K562 (cell line): ENCODE measurements around the gene ENTREP1. TPM values are rescaled to one million over a fixed set of nuclear protein-coding genes. Genes with fewer than 3 reads are reported as not detected.

Experiments used
- ATAC-seq: fragments of 200-7000 bp; cut with Tn5 transposase; 3 replicates; pipeline ENCODE4 v1.9.1; 2020; ENCODE audit warnings: moderate library complexity
- Bru-seq: library from RNA; stranded (reverse); fragments of 400-500 nt; gene quantifications from one replicate; lab custom pipeline; 2021; lab: Mats Ljungman, UMichigan
- BruChase-seq, 2 experiments: library from RNA; stranded (reverse); fragments of 400-500 nt; gene quantifications; one replicate each; lab custom pipeline; 2021; lab: Mats Ljungman, UMichigan
- BruUV-seq: library from RNA; stranded (reverse); fragments of 400-500 nt; replicated peaks from 2 replicates; lab custom pipeline; 2021; lab: Mats Ljungman, UMichigan
- CTCF ChIA-PET: fragments of 300-600 bp; formaldehyde crosslinking; extraction: SDS; loops from one replicate; lab custom pipeline; 2021; ENCODE audit warnings: low intra/inter-chr PET ratio; lab: Yijun Ruan, JAX
- POLR2A ChIA-PET: fragments of 300-600, 350-650 bp; sonication (Branson Sonifier 250); formaldehyde crosslinking; extraction: SDS; loops from one replicate; lab custom pipeline; 2021; ENCODE audit warnings: antibody characterized with exemption, inconsistent platforms; lab: Yijun Ruan, JAX
- DNase-seq, 4 experiments: peaks; one replicate each; pipeline versions ENCODE4 v3.0.0 to v3.0.0-alpha.2; 2011 to 2018; ENCODE audit warnings: low spot score in 3 of 4, mixed read lengths in 3 of 4; ENCODE audit errors: extremely low read depth in 1 of 4
- FAIRE-seq: peaks from 2 replicates; lab custom pipeline; 2011; peaks lifted over from hg19 to GRCh38; lab: Jason Lieb, UNC
- H2AFZ ChIP-seq: 2 replicates; pipeline ENCODE4 v1.6.0; 2011; ENCODE audit warnings: low read depth, low read length, control low read depth, inconsistent platforms
- H3K27ac ChIP-seq: fragments of 200-600 bp; 3 replicates; pipeline ENCODE4 v1.8.0; 2011; ENCODE audit warnings: low read depth, mild to moderate bottlenecking, control low read depth, inconsistent platforms, low read length, moderate library complexity, mixed read lengths; ENCODE audit errors: extremely low read depth
- H3K27me3 ChIP-seq, 2 experiments: fragments of 300-600 bp in 1 of 2; 2 replicates in 1 of 2; 3 replicates in 1 of 2; pipeline versions ENCODE4 v1.6.0 to v1.8.0; 2011; ENCODE audit warnings: inconsistent platforms in 2 of 2, low read length in 2 of 2, mild to moderate bottlenecking in 1 of 2, mixed read lengths in 1 of 2, moderate library complexity in 1 of 2; ENCODE audit not compliant: control insufficient read depth in 2 of 2, insufficient read depth in 2 of 2
- H3K36me3 ChIP-seq: fragments of 300-600 bp; 3 replicates; pipeline ENCODE4 v1.8.0; 2011; ENCODE audit warnings: mild to moderate bottlenecking, low read length, inconsistent platforms; ENCODE audit not compliant: control insufficient read depth, insufficient read depth
- H3K4me1 ChIP-seq, 2 experiments: fragments of 200-600 bp in 1 of 2; replicated peaks in 1 of 2; 2 replicates in 1 of 2; 3 replicates in 1 of 2; pipeline versions ENCODE4 v1.5.1 to v1.8.0; 2011; ENCODE audit warnings: inconsistent platforms in 2 of 2, low read length in 2 of 2, mild to moderate bottlenecking in 1 of 2, mixed read lengths in 1 of 2, moderate library complexity in 1 of 2; ENCODE audit not compliant: control insufficient read depth in 2 of 2, insufficient read depth in 2 of 2
- H3K4me2 ChIP-seq: 2 replicates; pipeline ENCODE4 v1.6.1; 2011; ENCODE audit warnings: low read length, control low read depth, inconsistent platforms, mixed read lengths; ENCODE audit not compliant: insufficient read depth
- H3K4me3 ChIP-seq: fragments of 200-600 bp; sonication (generic), shearing (Covaris generic); 2 replicates; pipeline ENCODE4 v1.5.1; 2016; ENCODE audit warnings: control low read depth, inconsistent platforms
- H3K79me2 ChIP-seq: fragments of 200-600 bp; 3 replicates; pipeline ENCODE4 v1.8.0; 2011; ENCODE audit warnings: low read length, inconsistent platforms; ENCODE audit not compliant: control insufficient read depth, insufficient read depth
- H3K9ac ChIP-seq, 2 experiments: 2 replicates each; pipeline versions ENCODE4 v1.6.0 to v1.6.1; 2011; ENCODE audit warnings: low read depth in 2 of 2, low read length in 2 of 2, control low read depth in 1 of 2, inconsistent platforms in 1 of 2, mild to moderate bottlenecking in 1 of 2, mixed read lengths in 1 of 2; ENCODE audit not compliant: insufficient read depth in 1 of 2
- H3K9me1 ChIP-seq: one replicate; pipeline ENCODE4 v1.6.0; 2011; ENCODE audit warnings: inconsistent platforms, mild to moderate bottlenecking, low read length, moderate library complexity; ENCODE audit not compliant: control insufficient read depth, insufficient read depth
- H3K9me3 ChIP-seq: replicated peaks from 2 replicates; pipeline ENCODE4 v1.5.1; 2011; ENCODE audit warnings: low read depth, low read length, inconsistent platforms; ENCODE audit not compliant: control insufficient read depth, insufficient read depth
- H4K20me1 ChIP-seq: replicated peaks from 2 replicates; pipeline ENCODE4 v1.6.1; 2011; ENCODE audit warnings: low read length, inconsistent platforms, mixed read lengths; ENCODE audit not compliant: control insufficient read depth, insufficient read depth
- HEY1 ChIP-seq: fragments of 250-450 bp; sonication (Bioruptor Pico); IDR thresholded peaks from 2 replicates; pipeline ENCODE4 v1.5.0; 2020; ENCODE audit warnings: mild to moderate bottlenecking, moderate library complexity, borderline replicate concordance
- MEIS2 ChIP-seq: fragments of 450-650 bp; IDR thresholded peaks from 2 replicates; pipeline ENCODE4 v1.6.1; 2014; ENCODE audit warnings: mild to moderate bottlenecking; ENCODE audit not compliant: partially characterized antibody
- PHB ChIP-seq: fragments of 250-450 bp; sonication (Bioruptor Pico); IDR thresholded peaks from 2 replicates; pipeline ENCODE4 v1.5.0; 2021
- SMARCC2 ChIP-seq: fragments of 450-650 bp; IDR thresholded peaks from 2 replicates; pipeline ENCODE4 v1.6.1; 2017; ENCODE audit warnings: antibody characterized with exemption, moderate library complexity, mild to moderate bottlenecking, low read depth
- SOX6 ChIP-seq: fragments of 450-650 bp; IDR thresholded peaks from 2 replicates; pipeline ENCODE4 v1.6.1; 2014; ENCODE audit warnings: mild to moderate bottlenecking
- TFAM ChIP-seq: fragments of 250-450 bp; sonication (Bioruptor Pico); conservative IDR thresholded peaks from 2 replicates; pipeline ENCODE4 v1.5.0; 2021; ENCODE audit warnings: mild to moderate bottlenecking, moderate library complexity
- ZKSCAN1 ChIP-seq: fragments of 150-350 bp; IDR thresholded peaks from 2 replicates; pipeline ENCODE4 v1.6.1; 2016; ENCODE audit warnings: low read depth, low read length
- ZNF124 ChIP-seq: sonication (generic); formaldehyde crosslinking; IDR thresholded peaks from 2 replicates; pipeline ENCODE4 v1.8.1; 2022; ENCODE audit warnings: missing genetic modification reagents
- ZNF57 ChIP-seq: fragments of 450-650 bp; formaldehyde crosslinking; IDR thresholded peaks from 2 replicates; pipeline ENCODE4 v1.4.0; 2020; ENCODE audit warnings: mild to moderate bottlenecking, moderate library complexity
- ZNF583 ChIP-seq: fragments of 250-450 bp; sonication (Bioruptor Pico); IDR thresholded peaks from 2 replicates; pipeline ENCODE4 v1.4.0; 2020
- WGBS: fragments of 100-300 bp; shearing (Covaris generic); methylation state at CpG from one replicate; pipeline ENCODE4 v1.1.6; 2016; ENCODE audit warnings: low coverage, mixed read lengths; ENCODE audit not compliant: insufficient coverage; ENCODE audit errors: missing lambda C conversion rate; 5-methylcytosine and 5-hydroxymethylcytosine counted together
- in situ Hi-C: fragments of 300-500 bp; cut with MboI; formaldehyde crosslinking; loops from 4 replicates; pipeline ENCODE4 v1.15.0; 2018; ENCODE audit warnings: inconsistent platforms, mixed read lengths
- intact Hi-C: fragments of 100-400 bp; cut with micrococcal nuclease; formaldehyde crosslinking; loops from 2 replicates; pipeline ENCODE4 v1.14.2; 2022
- long read RNA-seq, 3 experiments: library from polyadenylated mRNA in 2 of 3; library from RNA in 1 of 3; unstranded in 2 of 3; stranded (forward) in 1 of 3; transcript quantifications; one replicate each; pipeline ENCODE4 v2.0.0, GENCODE V29; 2019 to 2022
- polyA minus RNA-seq, 3 experiments: library from RNA; depleted of rRNA, polyadenylated mRNA; stranded (reverse); fragments of >200 nt; gene quantifications; 2 replicates each; pipeline ENCODE4 v1.2.3, GENCODE V29; 2011
- polyA plus RNA-seq, 8 experiments: library from polyadenylated mRNA; depleted of rRNA in 4 of 8; stranded (reverse) in 5 of 8; unstranded in 3 of 8; fragments of >200 nt; fragmentation: Nextera tagmentation in 2 of 8; fragmentation: Illumina TruSeq in 1 of 8; extraction: Ambion mirVana in 2 of 8; extraction: Trizol in 1 of 8; gene quantifications; 2 replicates each; pipeline versions ENCODE4 v1.2.1 to v1.2.3, GENCODE V29; 2011 to 2014; ENCODE audit warnings: inconsistent platforms in 1 of 8, missing spikeins in 1 of 8
- total RNA-seq, 7 experiments: library from RNA; depleted of rRNA in 6 of 7; stranded (reverse); fragments of >200 nt in 6 of 7; fragmentation: Illumina TruSeq in 2 of 7; extraction: Trizol in 2 of 7; gene quantifications; 2 replicates each; pipeline versions ENCODE4 v1.2.1 to v1.2.3, GENCODE V29; 2011 to 2021; ENCODE audit warnings: low replicate concordance in 1 of 7
- TF ChIP-seq, protein P1 (sequence below): sonication (generic); formaldehyde crosslinking; IDR thresholded peaks from 2 replicates; pipeline ENCODE4 v1.9.0; 2022; ENCODE audit warnings: mild to moderate bottlenecking, missing genetic modification reagents
- TF ChIP-seq, protein P2 (sequence below): fragments of 450-650 bp; IDR thresholded peaks from 2 replicates; pipeline ENCODE4 v1.6.1; 2017; ENCODE audit warnings: antibody characterized with exemption
- TF ChIP-seq, protein P3 (sequence below): fragments of 450-650 bp; formaldehyde crosslinking; IDR thresholded peaks from 2 replicates; pipeline ENCODE4 v1.4.0; 2022; ENCODE audit warnings: mild to moderate bottlenecking, moderate library complexity

ENTREP1 gene, protein sequence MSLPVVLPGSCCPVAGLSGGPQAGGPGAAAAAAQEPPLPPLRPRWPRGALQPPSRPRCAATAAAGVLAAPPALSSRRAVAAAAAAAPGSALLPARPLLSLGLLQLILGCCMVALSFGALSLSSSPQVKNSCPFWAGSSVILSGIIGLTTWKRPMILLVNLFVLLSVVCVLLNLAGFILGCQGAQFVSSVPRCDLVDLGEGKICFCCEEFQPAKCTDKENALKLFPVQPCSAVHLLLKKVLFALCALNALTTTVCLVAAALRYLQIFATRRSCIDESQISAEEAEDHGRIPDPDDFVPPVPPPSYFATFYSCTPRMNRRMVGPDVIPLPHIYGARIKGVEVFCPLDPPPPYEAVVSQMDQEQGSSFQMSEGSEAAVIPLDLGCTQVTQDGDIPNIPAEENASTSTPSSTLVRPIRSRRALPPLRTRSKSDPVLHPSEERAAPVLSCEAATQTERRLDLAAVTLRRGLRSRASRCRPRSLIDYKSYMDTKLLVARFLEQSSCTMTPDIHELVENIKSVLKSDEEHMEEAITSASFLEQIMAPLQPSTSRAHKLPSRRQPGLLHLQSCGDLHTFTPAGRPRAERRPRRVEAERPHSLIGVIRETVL
- total RNA-seq (2011; cell fraction: chromatin; rRNA removed; ENCODE audit: low replicate concordance): not detected in 2 replicates
- not detected in 2 replicates for total RNA-seq (2011; cell fraction: nucleolus; rRNA removed)
- total RNA-seq (2011; cell fraction: nucleoplasm; rRNA removed): not detected in 2 replicates
- not detected in 2 replicates for total RNA-seq (2014; rRNA removed)
- not detected in 2 replicates for total RNA-seq (2014; rRNA removed; fragmentation: Illumina TruSeq; extraction: Trizol)
- not detected in 2 replicates for total RNA-seq (2015; rRNA removed; fragmentation: Illumina TruSeq; extraction: Trizol)
- total RNA-seq (2021): 0.09 TPM in 1 of 2 replicates, not detected in the other
- polyA plus RNA-seq (2011; rRNA removed): not detected in 2 replicates
- not detected in 2 replicates for polyA plus RNA-seq (2011; cell fraction: cytosol; rRNA removed)
- polyA plus RNA-seq (2011; cell fraction: nucleus; rRNA removed): not detected in 2 replicates
- polyA plus RNA-seq (2012): not detected in 2 replicates
- polyA plus RNA-seq (2014; fragmentation: Illumina TruSeq; extraction: Trizol): not detected in 2 replicates
- polyA plus RNA-seq (2014; fragmentation: Nextera tagmentation; extraction: Ambion mirVana): not detected
- polyA plus RNA-seq (2014; rRNA removed): not detected in 2 replicates
- not detected in 2 replicates for polyA minus RNA-seq (2011; rRNA and poly(A)+ RNA removed)
- not detected in 2 replicates for polyA minus RNA-seq (2011; cell fraction: cytosol; rRNA and poly(A)+ RNA removed)
- polyA minus RNA-seq (2011; cell fraction: nucleus; rRNA and poly(A)+ RNA removed): not detected in 2 replicates
- percentile 3 among the genes with signal in this experiment for Bru-seq, nascent RNA
- BruChase-seq, experiment 1, labeled RNA remaining after a 2-hour chase: percentile 3 among the genes with signal in this experiment
- BruChase-seq, experiment 2, labeled RNA remaining after a 6-hour chase: percentile 5 among the genes with signal in this experiment
- long read RNA-seq, experiment 1: 0 reads
- long read RNA-seq, experiment 2: 0 reads
- long read RNA-seq, experiment 3: 0 reads

DNA sequence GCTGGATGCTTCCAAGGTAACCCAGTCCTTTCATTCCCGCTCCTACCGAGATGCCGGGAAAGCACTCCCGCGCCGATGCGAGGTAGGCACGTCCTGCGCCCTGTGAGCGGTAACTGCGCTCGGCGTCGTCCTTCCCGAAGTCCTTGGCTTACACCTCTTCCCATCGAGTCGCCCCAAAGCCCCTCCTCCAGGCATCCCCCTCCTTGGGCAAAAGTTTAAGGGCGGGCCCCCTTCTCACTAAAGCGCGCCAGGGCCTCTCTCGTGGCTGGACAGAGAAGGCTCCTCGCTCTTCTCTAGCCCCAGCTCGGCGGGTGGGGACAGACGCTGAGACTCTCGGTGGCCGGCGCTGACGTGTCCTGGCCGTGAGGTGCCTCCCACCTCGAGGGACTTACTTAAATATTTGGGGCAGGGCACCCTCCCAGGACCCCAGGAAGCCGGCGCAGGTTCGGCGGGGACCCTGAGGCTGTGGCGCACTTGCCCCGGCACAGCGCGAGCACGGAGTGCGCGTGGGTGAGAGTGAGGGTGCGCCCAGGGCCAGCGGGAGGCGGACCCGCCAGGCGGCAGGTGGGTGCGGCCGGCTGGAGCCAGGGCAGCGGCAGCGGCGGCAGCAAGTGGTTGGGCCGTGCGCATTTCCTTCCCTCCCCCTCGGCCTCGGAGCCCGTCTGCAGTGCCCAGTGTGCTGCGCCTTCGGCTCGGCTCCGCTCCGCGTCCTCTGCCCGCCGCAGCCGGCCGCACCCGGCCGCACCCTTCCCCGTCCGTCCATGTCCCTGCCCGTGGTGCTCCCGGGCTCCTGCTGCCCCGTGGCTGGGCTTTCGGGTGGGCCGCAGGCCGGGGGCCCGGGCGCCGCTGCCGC is at the start of gene ENTREP1:
ENTREP1 (plus strand) TSS at position 667 of the 853 bp plus-strand sequence; CDS start at position 762, 95 bp downstream.
- no peak within 1 kb of the TSS for H3K27ac ChIP-seq
- ATAC-seq (no peak), DNase-seq (no peak), FAIRE-seq (no peak)
- no peak within 1 kb of the TSS for H3K4me3 ChIP-seq
- ChIA-PET POLR2A (no interaction called here), CTCF (no interaction called here)
- H3K27me3 ChIP-seq: peaks cover 10 to 24% of the 10 kb centered on the region in 2 experiments; a peak in 4 of 5 replicates
- 6% methylated on average over 22 of the region's 81 CpGs for WGBS
- no peaks in the 10 kb centered on the region for H3K9me1 ChIP-seq
- no peaks in the 10 kb centered on the region for H3K9me3 ChIP-seq
- H4K20me1 ChIP-seq: no peaks in the 10 kb centered on the region
- H3K79me2 ChIP-seq: no peaks in the 10 kb centered on the region
- TF ChIP-seq, protein P1, sequence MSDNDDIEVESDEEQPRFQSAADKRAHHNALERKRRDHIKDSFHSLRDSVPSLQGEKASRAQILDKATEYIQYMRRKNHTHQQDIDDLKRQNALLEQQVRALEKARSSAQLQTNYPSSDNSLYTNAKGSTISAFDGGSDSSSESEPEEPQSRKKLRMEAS (CRISPR knock-in tag): no peak
- TF ChIP-seq HEY1 (CRISPR knock-in tag) (no peak), TFAM (CRISPR knock-in tag) (no peak), ZKSCAN1 (no peak), ZNF583 (no peak), PHB (CRISPR knock-in tag) (no peak), SOX6 (no peak), SMARCC2 (no peak), MEIS2 (no peak), ZNF124 (CRISPR knock-in tag) (no peak), ZNF57 (CRISPR knock-in tag) (no peak)
- TF ChIP-seq, protein P2, sequence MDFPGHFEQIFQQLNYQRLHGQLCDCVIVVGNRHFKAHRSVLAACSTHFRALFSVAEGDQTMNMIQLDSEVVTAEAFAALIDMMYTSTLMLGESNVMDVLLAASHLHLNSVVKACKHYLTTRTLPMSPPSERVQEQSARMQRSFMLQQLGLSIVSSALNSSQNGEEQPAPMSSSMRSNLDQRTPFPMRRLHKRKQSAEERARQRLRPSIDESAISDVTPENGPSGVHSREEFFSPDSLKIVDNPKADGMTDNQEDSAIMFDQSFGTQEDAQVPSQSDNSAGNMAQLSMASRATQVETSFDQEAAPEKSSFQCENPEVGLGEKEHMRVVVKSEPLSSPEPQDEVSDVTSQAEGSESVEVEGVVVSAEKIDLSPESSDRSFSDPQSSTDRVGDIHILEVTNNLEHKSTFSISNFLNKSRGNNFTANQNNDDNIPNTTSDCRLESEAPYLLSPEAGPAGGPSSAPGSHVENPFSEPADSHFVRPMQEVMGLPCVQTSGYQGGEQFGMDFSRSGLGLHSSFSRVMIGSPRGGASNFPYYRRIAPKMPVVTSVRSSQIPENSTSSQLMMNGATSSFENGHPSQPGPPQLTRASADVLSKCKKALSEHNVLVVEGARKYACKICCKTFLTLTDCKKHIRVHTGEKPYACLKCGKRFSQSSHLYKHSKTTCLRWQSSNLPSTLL: no peak
- TF ChIP-seq, protein P3, sequence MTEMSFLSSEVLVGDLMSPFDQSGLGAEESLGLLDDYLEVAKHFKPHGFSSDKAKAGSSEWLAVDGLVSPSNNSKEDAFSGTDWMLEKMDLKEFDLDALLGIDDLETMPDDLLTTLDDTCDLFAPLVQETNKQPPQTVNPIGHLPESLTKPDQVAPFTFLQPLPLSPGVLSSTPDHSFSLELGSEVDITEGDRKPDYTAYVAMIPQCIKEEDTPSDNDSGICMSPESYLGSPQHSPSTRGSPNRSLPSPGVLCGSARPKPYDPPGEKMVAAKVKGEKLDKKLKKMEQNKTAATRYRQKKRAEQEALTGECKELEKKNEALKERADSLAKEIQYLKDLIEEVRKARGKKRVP (CRISPR knock-in tag): no peak
- intact Hi-C loops (no loop called here), in situ Hi-C loops (no loop called here)
- H3K9ac ChIP-seq: no peak within 1 kb of the TSS
- no peak within 1 kb of the TSS for H3K4me2 ChIP-seq
- BruUV-seq: no TSS peak
- no peak within 1 kb of the TSS for H2AFZ ChIP-seq
- no peaks in the 10 kb centered on the region for H3K36me3 ChIP-seq
- peaks cover 0 to 7% of the 10 kb centered on the region in 2 experiments; a peak in 1 of 5 replicates for H3K4me1 ChIP-seq
